ENCODE measurements around the gene HK2.
"Not testable (repeated sequence)": the region's sequence is repeated elsewhere in the genome, so short reads cannot be mapped to it uniquely, and the experiment has no call there.

The HK2 gene

DNA sequence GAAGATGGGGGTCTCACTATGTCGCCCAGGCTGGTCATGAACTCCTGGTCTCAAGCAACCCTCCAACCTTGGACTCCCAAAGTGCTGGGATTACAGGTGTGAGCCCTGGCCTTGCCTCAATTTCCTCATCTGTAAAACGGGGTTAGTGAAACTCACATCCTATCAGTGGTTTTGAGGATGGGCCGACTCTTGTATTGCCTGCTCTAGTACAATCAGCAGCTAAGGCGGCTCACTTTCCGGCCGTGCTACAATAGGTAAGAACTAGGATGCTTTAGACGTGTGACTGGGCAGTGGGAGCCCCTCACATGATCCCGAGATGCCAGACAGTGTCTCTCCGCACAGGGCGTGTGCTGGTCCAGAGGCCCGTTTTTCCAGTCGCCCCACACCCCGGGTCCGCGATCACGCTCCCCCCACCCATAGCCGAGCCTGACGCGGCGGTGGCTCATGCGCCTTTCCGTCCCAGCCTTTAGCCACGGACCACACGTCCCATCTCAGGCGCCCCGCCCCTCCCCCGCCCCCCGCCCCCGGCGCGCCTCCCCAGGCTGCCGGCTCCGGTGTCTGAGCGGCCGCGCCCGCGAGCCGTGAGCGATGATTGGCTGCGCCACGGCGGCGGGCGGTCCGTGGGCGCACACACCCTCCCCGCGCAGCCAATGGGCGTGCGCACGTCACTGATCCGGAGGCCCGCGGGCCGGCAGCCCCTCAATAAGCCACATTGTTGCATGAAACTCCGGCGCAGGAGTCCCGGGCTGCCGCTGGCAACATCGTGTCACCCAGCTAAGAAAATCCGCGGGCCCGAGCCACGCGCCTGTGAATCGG is at the start of gene HK2:
HK2 (plus strand) TSS at position 710 of the 816 bp plus-strand sequence. CDS start 454 bp downstream, outside the sequence.
- peak; percentile 75 for DNase-seq

DNA sequence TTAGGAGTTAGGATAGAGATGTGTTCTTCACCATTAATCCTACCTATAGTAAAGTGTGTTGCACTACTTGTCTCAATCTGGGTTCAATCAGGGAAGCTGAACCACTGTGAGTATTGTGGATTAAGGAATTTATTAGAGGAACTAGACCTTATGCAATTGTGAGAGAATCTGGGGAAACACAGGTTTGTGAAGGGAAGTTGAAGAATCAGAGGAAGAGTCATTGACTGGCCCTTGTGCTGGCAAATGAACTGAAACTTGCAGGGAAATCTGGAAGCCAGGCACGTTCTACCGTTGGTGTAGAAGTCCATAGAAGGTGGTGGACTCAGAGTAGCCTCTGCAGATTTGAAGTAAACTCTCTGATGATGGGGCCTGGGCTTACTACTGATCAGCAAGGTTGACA is 44.7 kb upstream of the HK2 start:
- DNase-seq, result no peak

DNA sequence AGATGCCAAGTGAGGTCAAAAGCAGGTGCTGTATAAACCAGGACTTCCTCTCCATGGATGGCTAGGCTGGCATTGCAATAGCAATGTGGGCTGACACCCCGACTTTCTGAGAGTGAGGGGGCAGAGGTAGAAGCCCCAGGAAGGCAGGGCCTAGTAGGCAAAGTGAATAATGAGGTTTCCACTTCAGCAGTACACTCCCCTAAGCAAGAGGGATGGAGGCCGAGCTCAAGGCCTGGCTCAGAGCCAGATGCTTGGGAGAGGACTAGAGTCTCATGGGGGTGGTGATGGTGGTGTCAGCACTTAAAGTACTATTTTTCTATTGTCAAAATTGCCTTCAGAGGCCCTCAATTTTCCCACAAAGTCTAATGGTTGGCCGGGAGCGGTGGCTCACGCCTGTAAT is 41.6 kb upstream of the HK2 start:
- no peak for DNase-seq

DNA sequence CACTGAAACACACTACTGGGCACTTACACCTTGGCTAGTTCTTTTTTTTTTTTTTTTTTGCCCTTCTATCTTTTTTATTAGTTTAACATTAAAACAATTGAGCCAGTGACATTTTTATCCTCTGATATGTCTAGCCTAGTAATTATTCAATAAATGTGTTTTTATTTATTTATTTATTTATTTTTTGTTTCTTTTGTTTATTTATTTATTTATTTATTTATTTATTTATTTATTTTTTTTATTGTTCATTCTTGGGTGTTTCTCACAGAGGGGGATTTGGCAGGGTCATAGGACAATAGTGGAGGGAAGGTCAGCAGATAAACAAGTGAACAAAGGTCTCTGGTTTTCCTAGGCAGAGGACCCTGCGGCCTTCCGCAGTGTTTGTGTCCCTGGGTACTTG is 39.0 kb upstream of the HK2 start:
- DNase-seq, result not testable (repeated sequence)

DNA sequence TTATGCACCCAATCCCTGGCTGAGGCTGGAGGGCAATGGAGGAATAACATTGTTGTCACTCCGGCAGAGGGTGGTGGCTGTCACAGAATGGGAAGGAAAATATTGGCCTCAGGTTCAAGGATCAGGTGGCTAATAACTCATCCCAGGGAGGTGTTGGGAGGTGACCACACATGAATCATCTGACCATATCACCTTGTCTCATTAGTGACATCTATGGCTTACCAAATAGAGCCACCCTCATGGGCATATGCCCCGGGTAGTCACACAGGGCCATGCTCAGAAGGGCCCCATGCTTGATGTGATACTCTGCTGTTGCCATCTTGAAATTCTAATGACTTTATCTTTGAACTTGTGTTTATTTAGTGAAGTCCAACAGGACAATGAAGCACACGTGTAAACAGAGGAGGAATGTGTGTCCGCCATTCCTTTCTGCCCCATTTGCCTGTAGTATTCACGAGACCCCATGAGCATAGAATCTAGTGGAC is 27.5 kb upstream of the HK2 start:
- no peak for DNase-seq

DNA sequence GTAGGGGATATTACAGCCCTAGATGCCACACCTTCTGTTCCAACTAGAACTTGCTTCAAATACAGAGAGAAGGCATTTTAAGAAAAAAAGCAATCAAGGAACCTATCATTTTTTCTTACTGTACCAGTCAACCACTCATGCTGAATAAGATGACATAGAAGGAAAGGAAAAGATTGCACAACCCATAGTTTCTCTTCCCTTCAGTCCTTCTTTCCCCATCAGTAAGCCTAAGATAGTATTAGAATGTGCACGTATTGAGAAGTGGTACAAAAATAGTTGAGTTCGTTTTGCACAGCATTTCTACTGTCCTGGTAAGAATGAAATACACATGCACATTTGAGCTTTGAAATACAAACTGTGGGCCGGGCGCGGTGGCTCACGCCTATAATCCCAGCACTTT is 27.0 kb upstream of the HK2 start:
- DNase-seq, result no peak

DNA sequence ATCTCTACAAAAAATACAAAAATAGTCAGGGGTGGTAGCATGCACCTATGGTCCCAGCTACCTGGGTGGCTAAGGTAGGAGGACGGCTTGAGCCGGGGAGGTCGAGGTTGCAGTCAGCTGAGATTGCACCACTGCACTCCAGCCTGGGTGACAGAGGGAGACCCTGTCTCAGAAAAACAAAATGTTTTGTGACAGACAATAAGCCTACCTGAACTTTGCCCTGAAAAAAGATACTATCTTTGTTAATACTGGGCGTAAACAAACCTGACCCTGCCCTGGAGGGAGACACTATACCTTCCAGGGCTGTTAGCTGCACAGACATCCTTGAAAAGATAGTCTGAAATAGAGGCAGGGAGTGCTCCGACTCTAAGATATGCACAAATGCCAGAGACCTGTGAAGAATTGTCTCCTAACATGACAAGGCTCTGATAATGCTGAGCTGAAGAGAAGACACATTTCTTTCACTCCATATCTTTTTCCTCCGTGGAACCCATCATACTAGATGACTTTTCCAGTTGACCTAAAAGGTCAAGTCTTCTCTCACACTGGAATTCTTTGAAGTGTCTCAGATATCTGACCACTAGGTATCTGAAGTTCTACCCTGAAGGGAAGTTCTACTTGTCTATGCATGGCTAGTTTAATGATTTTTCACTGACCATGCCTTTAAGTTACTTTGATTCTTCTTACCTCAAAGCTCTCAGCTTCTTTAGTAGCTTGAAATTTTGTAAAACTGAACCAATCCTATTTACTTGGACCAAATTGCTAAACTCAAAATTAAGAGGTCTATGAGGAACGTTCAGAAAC is 20.9 kb upstream of the HK2 start:
- no peak for DNase-seq

DNA sequence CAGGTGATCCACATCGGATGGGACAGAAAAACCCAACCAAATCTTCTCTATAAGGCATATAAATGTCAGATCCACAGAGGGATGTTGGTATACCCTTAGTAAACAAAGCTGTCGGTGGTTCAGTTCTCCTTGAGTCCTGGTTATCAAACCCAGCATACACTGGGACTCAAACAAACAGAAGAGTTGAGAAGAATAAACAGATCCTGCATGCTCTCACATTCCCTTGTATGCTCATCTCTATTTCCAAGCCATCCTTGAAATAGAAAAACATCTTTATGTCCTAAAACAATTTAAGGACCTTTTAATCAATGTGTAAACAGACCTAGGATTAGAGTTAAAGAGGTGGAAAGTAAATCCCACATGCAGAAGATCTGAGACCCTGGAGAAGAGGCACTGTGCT is 19.8 kb upstream of the HK2 start:
- DNase-seq, result no peak

DNA sequence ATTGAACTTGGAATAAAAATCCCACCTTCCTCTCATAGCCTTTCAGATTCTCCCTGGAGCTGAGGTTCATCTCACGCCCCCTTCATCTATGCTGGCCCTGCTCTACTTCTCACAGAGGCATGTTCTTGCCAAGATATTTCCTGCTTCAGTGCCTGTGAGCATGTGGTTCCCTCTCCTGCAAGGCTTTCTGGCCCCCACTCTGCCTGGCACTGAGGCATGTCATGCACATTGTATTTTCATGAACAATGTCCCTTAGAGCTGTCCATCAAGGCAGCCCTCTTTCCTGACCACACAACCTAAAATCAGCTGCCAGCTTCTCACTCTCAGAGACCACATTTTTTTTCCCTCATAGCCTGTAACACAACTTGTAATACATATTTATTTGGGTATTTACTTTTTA is 18.0 kb upstream of the HK2 start:
- DNase-seq, result no peak

DNA sequence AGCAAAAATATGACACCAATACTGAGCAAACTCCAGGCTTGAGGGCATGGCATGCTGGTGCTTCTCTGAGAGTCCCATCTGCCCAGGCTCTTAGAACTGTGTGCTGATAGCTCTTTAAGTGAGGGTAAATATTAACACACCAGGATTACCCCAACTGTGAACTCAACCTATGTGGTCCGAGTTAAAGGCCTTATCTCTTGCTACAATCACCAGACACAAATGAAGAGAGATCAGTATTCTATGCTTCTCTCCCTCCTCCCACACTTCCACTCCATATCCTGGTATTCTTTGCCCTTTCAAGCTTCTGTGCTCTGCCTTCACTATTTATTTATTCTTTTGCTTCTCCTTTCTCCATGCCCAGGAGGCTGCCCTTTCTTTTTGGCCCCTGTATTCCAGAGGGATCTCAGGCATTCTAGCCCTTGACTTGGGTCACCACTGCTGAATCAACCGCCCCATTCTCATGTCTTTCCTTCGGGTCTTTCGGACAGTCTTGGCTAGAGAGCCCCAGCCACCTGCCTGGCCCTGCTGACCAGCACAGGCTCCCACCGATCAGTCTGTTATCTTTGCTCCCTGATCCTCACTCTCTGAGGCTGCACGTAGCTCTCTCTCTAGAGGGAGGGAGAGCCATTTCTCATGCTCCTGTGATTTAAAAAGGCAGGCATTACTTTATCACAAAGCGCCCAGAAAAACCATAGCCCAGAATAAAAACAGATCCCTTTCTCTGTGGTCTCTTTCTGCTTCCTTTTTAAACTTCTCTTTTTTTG is 17.2 kb upstream of the HK2 start:
- no peak for DNase-seq

DNA sequence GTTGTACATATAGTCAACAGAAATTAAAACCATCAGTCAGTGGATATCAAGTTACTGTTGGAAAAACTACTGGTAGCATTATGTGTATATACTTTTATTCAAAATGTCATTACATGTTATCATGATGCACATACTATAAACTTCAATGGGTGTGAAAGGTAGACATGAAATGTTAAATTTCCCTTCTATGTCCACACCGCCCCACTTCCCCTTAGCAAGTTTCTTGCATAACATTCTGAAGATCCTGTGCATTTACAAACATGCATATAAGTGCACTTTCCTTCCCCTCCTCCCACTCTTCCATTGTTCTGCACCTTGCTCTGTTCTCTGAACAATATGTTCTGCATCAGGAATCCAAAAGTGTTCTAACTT is 16.6 kb upstream of the HK2 start:
- DNase-seq, result no peak

DNA sequence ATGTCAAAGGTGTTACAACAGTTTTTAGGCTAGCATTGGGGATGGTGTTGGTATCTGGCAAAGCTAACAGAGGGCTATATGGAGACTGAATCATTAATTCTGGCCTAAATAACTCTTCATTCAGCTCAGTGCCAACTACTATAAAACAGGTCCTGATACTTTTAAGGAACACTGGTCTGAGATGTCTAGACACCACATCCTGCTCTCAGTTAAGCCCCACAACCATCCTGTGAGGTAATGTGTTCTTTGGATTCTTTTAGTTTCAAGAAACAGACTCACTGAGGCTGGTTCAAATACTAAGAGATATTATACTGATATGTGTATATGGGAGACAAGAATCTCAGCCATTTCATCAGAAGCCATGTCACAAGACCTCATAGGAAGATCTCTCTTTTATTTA is 14.2 kb upstream of the HK2 start:
- DNase-seq, result no peak

DNA sequence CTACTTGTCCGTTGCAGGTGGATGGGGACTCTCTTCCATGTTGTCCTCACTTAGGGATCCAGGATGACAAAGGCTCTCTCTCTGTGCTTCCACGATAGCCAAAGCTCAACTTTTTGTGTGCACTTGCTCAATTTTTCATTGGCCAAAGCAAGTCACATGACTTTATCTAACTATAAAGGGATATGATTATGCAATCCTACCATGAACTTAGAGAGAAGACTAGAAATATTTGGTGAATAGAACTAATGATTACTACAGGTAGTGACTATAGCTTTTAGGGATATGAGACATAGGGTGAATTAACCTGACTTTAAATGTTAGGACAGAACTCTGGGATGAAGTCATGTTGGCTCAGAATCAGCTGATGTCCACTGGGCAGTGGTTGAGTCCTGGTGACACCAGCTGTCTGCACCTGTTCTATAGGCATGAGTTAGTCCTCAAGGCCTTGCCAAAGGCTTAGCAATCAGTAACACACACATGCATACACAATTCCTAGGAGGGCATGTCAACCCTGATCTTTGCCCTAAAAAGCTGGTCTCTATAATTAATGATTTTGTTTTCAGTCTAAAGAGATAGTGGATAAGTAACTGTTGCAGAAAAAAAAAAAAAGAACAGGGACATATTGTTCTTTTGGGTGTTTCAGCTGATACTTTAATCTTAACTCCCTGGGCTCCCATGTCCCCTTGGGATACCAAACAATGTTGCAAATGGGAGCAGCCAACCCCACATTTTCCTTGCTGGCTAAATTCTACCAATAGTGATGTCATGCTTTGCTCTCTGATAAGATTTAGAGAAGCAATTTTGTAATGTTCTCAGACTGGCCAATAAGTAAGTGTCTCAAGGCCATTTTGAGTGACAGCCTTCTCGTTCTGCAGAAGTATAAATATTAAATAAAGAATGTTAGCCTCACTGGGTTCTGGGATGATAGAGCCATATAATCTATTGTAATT is 12.5 kb upstream of the HK2 start:
- no peak for DNase-seq

DNA sequence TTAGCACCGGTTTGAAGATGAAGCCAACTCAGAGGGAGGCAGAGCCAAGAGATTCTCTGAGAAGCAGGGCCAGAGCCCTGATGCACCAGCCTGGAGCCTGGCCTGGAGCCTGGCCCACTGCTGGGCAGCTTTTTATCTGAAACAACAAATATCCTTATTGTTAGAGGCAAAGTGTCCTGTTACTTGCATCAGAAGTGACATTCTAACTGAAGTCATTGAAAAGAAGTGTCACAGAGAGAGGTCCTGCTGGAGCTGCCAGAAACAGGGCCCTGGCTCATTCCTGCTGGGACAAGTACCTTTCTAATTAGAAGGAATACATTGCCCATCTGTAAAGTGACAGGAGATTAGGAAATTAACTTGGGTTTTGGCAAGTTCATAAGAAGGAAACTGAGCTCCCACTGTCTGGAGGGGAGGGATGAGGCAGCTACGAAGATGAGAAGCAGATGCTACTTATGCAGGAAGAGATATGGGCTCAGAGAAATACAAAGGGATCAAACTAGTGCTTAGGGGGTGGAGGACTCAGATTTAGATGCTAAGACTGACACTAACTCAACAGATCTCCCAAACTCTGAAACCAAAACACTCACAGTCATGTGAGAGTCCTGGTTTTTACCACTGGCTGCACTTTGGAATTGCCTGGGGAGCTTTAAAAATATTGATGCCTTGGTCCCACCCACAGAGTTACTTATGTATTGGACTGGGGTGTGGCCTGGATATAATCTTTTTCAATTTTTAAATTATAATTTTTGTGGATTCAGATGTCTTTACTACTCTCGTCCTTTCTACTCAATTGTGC is 11.0 kb upstream of the HK2 start:
- DNase-seq, result no peak

DNA sequence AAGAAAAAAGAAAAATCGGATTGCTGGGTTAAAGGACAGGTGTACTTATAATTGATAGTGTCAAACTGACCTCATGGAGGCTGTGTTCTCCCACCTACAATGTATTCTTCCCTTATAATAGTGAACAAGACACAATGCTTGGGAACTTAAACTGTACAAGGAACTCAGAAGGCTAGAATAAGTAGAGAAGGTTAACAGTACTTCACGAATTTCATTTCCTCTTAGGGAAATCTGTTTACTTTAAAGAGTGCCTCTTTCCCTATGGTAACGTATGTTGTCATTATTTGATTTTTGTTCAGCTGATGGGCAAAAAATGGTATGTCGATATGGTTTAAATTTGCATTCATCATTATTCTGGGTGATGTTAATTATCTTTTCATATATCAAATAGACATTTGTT is 9.2 kb upstream of the HK2 start:
- DNase-seq, result no peak

DNA sequence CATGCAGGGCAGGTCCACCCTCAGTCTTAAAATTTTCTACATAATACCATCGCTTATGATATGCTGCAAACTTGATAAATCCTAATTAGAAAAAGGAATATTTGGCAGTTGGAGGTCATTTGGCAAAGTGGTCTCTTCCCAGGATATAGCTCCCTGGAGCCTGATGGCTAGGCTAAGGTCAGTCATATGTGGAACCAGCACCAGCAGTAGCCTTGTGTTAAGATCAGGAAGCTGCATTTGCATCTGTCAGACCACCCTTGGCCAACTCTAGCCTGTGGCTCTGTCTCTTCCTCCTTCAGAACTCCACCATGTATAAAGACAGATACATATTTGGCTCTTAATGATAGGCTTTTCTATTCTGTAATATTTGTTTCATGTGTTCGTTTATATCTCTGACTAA is 5.4 kb upstream of the HK2 start:
- no peak for DNase-seq

DNA sequence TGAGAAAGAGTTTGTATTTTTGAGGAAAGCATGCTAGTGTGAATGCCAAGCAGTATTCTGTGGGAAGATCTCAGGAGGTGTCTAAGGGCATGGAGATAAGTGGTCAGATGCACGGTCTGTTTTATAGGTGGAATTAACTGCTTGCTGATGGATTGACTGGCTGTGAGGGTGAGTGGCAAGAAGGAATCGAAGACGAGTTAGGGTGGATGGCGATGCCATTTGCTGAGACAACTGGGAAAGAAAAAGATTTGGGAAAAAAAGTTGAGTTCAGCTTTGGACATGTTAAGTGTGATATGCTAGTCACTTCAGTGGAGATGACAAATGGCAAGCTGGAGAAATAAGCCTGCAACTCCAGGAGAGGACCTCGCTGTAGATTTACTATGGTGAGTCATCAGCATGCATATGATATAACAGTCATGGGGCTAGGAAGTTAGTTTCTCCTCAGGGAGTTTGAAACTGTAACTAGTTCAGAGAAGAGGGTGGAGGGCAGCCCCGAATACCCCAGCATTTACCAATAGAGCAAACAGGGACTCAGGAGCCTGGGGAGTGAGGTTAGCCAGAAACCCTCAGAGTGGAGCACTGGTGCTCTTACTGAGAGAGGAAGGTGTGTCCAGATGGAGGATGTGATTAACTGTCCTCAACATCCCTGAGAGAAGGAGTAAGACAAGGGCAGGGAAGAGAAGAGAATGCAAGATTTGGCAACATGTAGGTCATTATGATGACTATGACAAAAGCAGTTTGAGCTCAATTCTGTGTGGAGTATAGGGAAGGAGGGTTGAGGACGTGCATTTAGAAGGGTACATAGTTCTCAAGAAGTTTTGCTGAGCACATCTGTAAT is 2.0 kb upstream of the HK2 start:
- DNase-seq, result no peak

DNA sequence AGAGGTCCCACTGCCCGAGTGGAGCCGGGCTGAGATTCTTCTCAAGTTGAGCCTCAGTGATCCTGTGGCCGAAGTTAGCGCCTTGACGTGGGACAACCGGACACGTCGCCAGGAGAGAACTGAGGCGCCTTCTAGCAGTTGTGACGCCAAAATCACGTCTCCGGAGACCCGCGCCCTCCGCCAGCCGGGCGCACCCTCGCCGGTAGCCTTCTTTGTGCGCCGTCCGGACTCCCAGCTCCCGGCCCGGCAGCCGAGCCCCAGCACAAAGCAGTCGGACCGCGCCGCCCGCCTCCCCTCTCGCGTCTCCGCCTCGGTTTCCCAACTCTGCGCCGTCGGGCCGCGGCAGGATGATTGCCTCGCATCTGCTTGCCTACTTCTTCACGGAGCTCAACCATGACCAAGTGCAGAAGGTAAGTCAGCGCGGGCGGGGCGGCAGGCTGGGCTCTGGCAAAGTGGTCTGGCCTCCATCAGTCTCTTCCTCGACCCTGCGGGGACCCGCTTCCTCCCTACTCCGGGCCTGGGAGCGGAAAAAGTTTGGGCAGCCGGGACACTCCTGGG is 386 bp downstream of the HK2 start:
- peak; percentile 28 for DNase-seq

DNA sequence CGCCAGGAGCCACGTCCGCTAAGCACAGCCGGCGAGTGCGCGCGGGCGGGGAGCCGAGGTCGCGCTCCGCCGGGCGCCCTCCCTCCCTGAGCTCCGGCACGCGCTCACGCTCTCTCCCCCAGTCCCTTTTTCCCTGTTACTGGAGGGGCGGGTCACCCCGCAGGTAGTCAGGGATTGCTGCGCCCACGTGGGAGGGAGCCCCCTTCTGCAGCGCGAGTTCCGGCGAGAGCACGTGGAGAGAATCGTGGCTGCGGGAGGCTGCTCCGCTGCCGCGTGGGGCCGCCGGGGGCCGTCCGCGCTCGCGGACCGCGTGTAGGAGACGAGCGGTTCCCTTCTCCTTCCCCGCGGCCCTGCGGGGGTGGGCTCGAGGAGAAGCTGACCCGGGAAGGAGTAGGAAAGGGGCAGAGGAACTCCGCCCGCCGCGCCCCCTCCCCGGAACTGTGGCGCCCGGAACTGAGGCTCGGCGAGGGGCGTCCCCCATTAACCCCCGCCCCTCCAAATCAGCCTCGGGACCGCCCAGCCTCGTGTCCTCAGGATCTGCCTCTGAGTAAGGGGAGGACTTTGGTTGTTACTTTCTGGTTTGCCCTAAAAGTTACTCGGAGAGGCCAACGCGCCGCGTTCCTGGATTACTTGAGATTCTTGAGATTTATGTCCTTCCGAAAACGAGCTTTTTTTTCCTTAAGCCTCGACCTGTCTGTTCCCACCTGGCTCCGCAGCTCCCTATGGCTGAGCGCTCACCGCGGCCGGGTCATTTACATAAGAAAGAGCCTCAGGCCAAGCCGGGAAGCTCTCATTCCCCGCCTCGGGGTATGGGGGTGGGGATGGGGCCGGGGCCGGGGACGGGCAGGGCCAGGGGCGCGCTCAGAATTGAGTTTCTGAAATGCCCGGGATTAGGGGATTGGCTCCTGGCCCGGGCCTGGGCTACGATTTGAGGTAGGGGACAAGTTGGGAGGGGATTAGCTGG is 1.1 kb downstream of the HK2 start:
- DNase-seq, result peak; percentile 42

All from activated CD4-positive, alpha-beta T cell treated with anti-CD3 and anti-CD28 coated beads, Interleukin-2, amount 50 U/mL, for 1 hour (primary cell).